CD1c-positive myeloid dendritic cell (primary cell): Measurements from ENCODE around the gene LPAR6.
"Not testable (repeated sequence)": the region's sequence is repeated elsewhere in the genome, so short reads cannot be mapped to it uniquely, and the experiment has no call there.

Experiments
- DNase-seq: peaks from one replicate; pipeline ENCODE4 v3.0.0-alpha.2; 2016; ENCODE audit errors: extremely low spot score

LPAR6 gene, protein sequence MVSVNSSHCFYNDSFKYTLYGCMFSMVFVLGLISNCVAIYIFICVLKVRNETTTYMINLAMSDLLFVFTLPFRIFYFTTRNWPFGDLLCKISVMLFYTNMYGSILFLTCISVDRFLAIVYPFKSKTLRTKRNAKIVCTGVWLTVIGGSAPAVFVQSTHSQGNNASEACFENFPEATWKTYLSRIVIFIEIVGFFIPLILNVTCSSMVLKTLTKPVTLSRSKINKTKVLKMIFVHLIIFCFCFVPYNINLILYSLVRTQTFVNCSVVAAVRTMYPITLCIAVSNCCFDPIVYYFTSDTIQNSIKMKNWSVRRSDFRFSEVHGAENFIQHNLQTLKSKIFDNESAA

GRCh38 chr13:48412881-48413351, at the start of gene LPAR6:
TSS of gene LPAR6 (minus strand) at chr13:48413113. CDS start at chr13:48412423, 690 bp downstream.
- DNase-seq, result peak; percentile 64

- DNase-seq, result no peak
Measured at GRCh38 chr13:48457578-48458242, 44.8 kb upstream of the LPAR6 start.

DNA sequence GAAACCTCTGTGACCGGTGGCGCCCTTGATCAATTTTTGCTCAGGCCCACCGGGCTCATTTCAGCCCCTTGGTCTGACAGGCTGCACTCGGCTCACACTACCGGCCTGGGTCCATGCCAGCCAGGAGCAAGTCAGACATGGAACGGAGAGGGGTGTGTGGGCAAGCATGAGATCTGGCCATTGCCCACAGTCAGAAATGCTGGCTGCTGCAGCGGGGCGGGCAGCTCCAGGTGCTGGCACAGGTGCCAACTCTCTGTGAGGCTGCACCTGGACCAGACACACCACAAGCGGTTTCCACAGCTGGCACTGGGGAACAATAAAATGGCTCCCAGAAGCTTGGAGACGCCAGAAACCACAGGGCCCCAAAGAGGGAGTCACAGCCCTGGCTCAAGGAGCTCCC, 43.6 kb upstream of the LPAR6 start:
- DNase-seq, result no peak

- not testable (repeated sequence) for DNase-seq
Measured at GRCh38 chr13:48451196-48451595, 38.3 kb upstream of the LPAR6 start.

DNA sequence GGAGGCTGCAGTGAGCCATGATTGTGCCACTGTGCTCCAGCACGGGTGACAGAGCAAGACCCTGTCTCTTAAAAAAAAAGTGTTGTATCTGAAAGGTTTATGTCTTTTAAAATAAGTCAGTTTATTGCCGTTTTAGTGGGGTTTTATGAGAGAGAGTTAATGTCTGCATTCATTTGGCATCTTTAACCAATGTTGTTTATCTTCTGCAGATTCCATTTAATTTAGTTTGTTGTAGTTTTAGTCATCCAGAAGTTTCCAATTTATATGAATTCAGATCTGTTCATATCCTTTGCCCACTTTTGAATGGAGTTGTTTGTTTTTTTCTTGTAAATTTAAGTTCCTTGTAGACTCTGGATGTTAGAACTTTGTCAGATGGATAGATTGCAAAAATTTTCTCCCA, 36.7 kb upstream of the LPAR6 start:
- no peak for DNase-seq

- peak; percentile 78 for DNase-seq
Measured at GRCh38 chr13:48448959-48449614, 36.2 kb upstream of the LPAR6 start.

- peak; percentile 41 for DNase-seq
Measured at GRCh38 chr13:48448285-48448958, 35.5 kb upstream of the LPAR6 start.

- no peak for DNase-seq
Measured at GRCh38 chr13:48446464-48446863, 33.6 kb upstream of the LPAR6 start.

DNA sequence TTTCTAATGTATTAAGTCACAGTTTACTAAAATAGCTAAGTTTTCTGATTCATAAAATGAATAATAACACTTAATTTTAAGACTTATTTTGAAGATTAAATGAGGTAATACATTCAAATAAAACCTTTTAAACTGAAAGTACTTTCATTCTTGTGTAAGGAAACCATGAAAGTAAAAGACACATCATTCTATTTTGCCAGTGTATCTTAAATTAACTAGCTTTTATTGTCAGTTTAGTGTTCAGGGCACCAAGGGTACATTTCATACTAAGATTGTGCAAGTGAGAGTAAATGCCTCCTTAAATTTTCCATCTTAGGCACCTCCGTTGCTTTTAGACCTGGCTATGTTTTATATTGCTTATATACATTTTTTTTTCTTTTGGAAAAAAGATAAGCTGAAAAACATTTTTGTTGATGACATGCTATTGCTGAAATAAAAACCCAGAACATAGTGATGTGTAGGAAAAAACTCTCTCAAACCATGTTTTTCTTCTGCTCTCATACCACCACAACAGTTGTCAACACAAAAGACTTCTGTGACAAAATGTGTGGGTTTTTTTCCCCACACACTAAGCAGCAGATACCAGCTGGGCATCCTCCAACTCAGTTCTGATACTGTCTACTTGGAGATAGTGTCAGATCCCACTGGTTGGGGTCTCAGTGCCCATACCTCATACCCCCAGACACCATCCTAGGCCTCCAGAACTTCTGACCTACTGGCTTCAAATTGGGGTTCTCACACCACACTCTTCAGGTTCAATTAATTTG, 30.7 kb upstream of the LPAR6 start:
- DNase-seq, result no peak

GRCh38 chr13:48437371-48437770, 24.5 kb upstream of the LPAR6 start:
- peak; percentile 12 for DNase-seq

- DNase-seq, result peak; percentile 38
Measured at GRCh38 chr13:48436661-48437288, 23.9 kb upstream of the LPAR6 start.

- no peak for DNase-seq
Measured at GRCh38 chr13:48434200-48434599, 21.3 kb upstream of the LPAR6 start.

DNA sequence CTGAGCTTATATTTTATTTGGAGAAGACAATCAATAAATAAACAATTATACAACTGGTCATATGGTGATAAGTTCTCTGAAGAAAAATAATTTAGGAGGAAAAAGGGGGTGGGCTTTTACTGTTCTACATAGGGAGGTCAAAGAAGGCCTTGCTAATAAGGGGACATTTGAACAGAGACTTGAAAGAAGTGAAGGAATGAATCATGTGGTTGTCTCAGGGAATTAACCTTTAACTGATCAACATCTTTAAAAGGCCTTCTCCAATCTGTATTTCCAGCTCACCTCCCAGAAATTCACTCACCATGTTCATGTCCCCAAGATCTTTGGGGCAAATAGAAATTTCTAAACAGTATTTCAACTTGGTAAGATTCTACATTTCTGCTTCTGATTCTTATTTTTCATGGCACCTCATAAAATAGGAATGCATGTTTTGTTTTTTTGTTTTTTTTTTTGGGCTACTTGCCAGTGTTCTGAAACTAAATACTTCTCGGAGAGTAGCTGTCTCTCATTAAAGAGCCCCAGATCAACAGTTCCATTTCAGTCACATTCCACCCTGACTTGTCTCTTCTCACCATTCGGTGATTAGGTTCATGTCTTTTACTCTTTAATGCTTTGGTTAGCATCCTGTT, 19.2 kb upstream of the LPAR6 start:
- DNase-seq, result no peak

- no peak for DNase-seq
Measured at GRCh38 chr13:48431431-48431830, 18.5 kb upstream of the LPAR6 start.

DNA sequence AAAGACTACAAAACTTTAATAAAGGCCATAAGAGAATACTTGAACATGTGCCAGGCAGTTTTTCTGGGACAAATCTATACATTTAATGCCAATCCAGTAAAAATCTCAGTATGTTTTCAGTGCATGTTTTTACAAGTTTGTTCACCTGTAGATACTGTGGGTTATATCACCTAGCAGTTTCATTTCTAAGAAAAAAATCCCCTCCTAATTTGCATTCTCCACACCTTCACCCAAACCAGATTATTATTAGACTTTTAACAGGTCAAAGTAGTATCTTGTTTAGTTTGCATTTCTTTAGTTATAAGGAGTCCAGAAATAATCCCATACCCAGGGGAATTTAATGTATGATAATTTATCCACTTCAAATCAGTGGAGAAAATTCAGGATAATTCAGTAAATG, 17.0 kb upstream of the LPAR6 start:
- no peak for DNase-seq

DNA sequence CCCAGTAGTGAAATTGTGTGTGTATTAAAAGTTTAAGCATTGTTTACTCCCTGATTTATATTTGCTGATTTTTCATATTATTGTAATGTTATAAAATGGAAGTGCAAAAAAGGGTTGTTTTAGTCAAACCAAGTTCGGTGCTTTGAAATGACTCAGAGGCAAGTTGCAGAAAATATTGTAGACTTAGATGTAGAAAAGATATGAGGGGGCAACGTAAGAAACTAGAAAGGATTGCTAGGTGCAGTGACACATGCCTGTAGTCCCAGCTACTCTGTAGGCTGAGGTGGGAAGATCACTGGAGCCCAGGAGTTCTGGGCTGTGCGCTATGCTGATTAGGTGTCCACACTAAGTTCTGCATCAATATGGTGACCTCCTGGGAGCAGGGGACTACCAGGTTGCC, 16.1 kb upstream of the LPAR6 start:
- no peak for DNase-seq

DNA sequence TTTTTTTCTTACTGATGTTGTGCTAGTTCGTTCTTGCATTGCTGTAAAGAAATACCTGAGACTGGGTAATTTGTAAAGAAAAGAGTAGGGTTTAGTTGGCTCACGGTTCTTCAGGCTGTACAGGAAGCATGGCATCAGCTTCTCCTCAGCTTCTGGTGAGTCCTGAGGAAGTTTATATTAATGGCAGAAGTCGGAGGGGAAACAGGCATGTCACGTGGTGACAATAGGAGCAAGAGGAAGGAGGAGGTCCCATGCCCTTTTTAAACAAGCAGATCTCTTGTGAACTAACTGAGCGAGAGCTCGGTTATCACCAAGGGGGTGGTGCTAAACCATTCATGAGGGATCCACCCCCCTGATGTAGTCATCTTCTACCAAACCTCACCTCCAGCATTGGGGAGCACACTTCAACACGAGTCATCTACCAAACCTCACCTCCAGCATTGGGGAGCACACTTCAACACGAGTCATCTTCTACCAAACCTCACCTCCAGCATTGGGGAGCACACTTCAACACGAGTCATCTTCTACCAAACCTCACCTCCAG, 13.9 kb upstream of the LPAR6 start:
- not testable (repeated sequence) for DNase-seq

GRCh38 chr13:48426052-48426451, 13.1 kb upstream of the LPAR6 start:
- DNase-seq, result no peak

DNA sequence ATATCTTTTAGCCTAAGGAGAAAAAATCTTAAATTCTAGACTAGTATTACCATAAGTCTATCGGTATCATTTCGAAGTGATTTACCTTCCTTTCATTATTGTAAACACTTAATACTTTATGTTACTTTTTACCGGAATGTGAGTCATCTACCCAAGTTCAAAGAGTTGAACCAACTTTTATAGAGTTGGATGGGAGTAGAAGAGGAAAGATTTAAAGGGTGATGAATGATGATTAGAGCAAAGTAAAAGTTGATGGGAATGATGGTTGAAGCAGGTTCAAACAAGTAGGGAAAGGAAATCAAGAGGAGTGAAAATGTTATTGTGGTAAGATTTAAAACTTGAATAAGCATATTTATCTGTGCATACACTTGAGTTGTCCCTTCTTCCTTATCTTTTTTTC, 11.3 kb upstream of the LPAR6 start:
- DNase-seq, result no peak

GRCh38 chr13:48422003-48422402, 9.1 kb upstream of the LPAR6 start:
- DNase-seq, result not testable (repeated sequence)
